Common myeloid progenitor, CD34-positive (primary cell): ENCODE results near the gene WASHC3.
A peak's percentile ranks its signal among the peaks of the same experiment; 100 is the strongest.

ENCODE experiments used
- CTCF ChIA-PET: fragments of 350-600 bp; sonication (Branson Sonifier 250); formaldehyde crosslinking; loops from one replicate; lab custom pipeline; 2021; ENCODE audit warnings: antibody characterized with exemption; lab: Charles Lee
- POLR2A ChIA-PET: fragments of 350-600 bp; sonication (Branson Sonifier 250); formaldehyde crosslinking; loops from one replicate; lab custom pipeline; 2021; ENCODE audit warnings: antibody characterized with exemption; lab: Charles Lee
- DNase-seq, 3 donors: peaks; one replicate each; pipeline versions ENCODE4 v3.0.0 to v3.0.0-alpha.2; 2013
- H3K27ac ChIP-seq, 2 experiments: 1 replicate in 1 of 2; 2 replicates in 1 of 2; pipeline ENCODE4 v1.7.0; 2013; ENCODE audit warnings: inconsistent platforms in 2 of 2, low read length in 2 of 2, mild to moderate bottlenecking in 2 of 2, low read depth in 1 of 2, moderate library complexity in 1 of 2; ENCODE audit not compliant: severe bottlenecking in 2 of 2, insufficient read depth in 1 of 2, poor library complexity in 1 of 2
- H3K27me3 ChIP-seq, 5 experiments: replicated peaks in 2 of 5; 1 replicate in 3 of 5; 2 replicates in 2 of 5; pipeline versions ENCODE4 v1.6.1 to v1.7.0; 2013; ENCODE audit warnings: low read length in 4 of 5, mild to moderate bottlenecking in 2 of 5, moderate library complexity in 2 of 5, inconsistent platforms in 1 of 5; ENCODE audit not compliant: insufficient read depth in 5 of 5, control insufficient read depth in 4 of 5
- H3K36me3 ChIP-seq, 4 experiments: 1 replicate in 2 of 4; 2 replicates in 2 of 4; pipeline versions ENCODE4 v1.6.1 to v1.7.0; 2013; ENCODE audit warnings: low read length in 3 of 4, control low read depth in 1 of 4, mild to moderate bottlenecking in 1 of 4; ENCODE audit not compliant: control insufficient read depth in 4 of 4, insufficient read depth in 4 of 4
- H3K4me1 ChIP-seq, 4 experiments: 1 replicate in 3 of 4; 2 replicates in 1 of 4; pipeline versions ENCODE4 v1.6.1 to v1.7.1; 2013; ENCODE audit warnings: low read length in 3 of 4, mild to moderate bottlenecking in 3 of 4, control low read depth in 1 of 4, inconsistent platforms in 1 of 4, moderate library complexity in 1 of 4; ENCODE audit not compliant: control insufficient read depth in 4 of 4, insufficient read depth in 4 of 4; ENCODE audit errors: control extremely low read depth in 1 of 4
- H3K4me3 ChIP-seq, 7 experiments: 1 replicate in 4 of 7; 2 replicates in 3 of 7; pipeline versions ENCODE4 v1.5.1 to v1.7.0; 2013; ENCODE audit warnings: mild to moderate bottlenecking in 7 of 7, low read length in 6 of 7, moderate library complexity in 6 of 7, inconsistent platforms in 2 of 7, low read depth in 2 of 7, control low read depth in 1 of 7; ENCODE audit not compliant: insufficient read depth in 4 of 7, control insufficient read depth in 1 of 7; ENCODE audit errors: extremely low read depth in 1 of 7
- H3K9me3 ChIP-seq, 5 experiments: 1 replicate in 4 of 5; 2 replicates in 1 of 5; pipeline versions ENCODE4 v1.6.1 to v1.7.1; 2013; ENCODE audit warnings: low read length in 4 of 5, mild to moderate bottlenecking in 2 of 5, inconsistent platforms in 1 of 5, low read depth in 1 of 5, moderate library complexity in 1 of 5; ENCODE audit not compliant: control insufficient read depth in 4 of 5, insufficient read depth in 2 of 5; ENCODE audit errors: control extremely low read depth in 1 of 5
- WGBS: methylation state at CpG from one replicate; pipeline ENCODE4 v1.1.5; 2013; ENCODE audit not compliant: insufficient coverage; 5-methylcytosine and 5-hydroxymethylcytosine counted together

The WASHC3 gene

DNA sequence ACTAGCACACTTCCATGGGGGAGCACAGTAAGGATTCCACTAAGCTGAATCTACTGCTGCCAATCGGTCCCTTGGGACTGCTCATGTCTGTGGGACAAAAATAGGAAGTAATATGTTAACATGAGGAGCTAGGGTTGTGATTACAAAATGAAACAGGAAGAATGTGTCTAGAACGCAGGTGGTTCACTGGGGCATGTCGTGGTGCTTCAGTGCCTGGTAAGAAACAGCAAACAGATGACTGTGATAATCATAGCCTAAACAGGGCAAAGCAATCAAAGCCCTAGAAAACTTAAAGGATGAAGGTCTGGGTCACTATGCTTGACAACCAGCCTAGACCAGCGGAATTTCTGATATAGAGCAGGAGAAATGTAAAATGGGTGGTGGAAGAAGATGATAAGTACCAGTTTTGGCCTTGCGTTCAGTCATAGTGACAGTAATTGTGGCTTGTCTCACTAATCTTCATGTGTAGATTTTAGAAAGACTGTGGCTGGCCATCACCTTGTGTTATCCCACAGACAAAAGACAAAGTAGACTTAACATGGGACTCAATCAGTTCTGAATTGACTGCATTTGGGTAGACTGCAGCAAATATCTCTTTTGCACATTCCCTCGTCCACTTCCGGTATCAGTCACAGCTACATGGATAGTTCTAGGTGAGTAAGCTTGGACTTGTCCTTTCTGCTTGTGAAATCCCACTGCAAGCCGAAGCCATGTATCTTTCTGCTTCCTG is 51.4 kb downstream of the WASHC3 start:
- 62% methylated on average over 7 of the region's 8 CpGs for WGBS
- peak; percentile 22 to 46 (median 43) for DNase-seq
- ChIA-PET POLR2A (no interaction called here), CTCF (interaction anchor here (1.3 kb wide), 1 partner anchor 71 kb away, joined by 3 read pairs; no protein-coding TSS in a partner anchor)
- Histone ChIP-seq H3K36me3 (peaks cover 0 to 9% (median 3%) of the 10 kb centered on the region in 4 experiments), H3K4me3 (peak overlapping the region in 3 of 7 experiments; percentile 11 to 40 (median 38)), H3K9me3 (no peaks in the 10 kb centered on the region), H3K27me3 (no peaks in the 10 kb centered on the region), H3K4me1 (peaks cover 0 to 9% (median 5%) of the 10 kb centered on the region in 4 experiments), H3K27ac (no peak overlapping the region)

DNA sequence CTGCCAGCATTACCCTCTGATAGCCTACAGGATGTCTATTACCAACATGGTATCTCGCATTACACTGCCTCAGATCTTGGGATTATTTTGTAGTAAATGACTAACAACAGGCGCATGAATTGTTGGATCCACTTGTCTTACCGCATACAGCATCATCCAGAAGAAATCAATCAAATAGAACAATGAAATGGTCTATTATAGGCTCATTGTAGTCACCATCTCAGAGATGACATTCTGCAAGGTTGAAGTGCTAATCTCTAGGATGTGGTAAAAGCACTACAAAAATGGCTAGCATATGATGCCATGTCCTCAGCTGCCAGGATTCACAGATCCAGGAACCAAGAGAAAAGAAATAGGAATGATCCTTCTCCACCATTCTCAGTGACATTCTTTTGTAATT is 52.0 kb downstream of the WASHC3 start:
- Histone ChIP-seq H3K27me3 (no peaks in the 10 kb centered on the region), H3K27ac (no peak overlapping the region), H3K9me3 (no peaks in the 10 kb centered on the region), H3K4me1 (peaks cover 0 to 9% (median 5%) of the 10 kb centered on the region in 4 experiments), H3K36me3 (peaks cover 0 to 9% (median 3%) of the 10 kb centered on the region in 4 experiments), H3K4me3 (peak overlapping the region in 2 of 7 experiments; percentile 38 to 40)
- no peak for DNase-seq
- POLR2A ChIA-PET = no interaction called here
- WGBS = no CpG with 5 or more reads among the region's 3 CpGs
- CTCF ChIA-PET = interaction anchor here (1.3 kb wide), 1 partner anchor 70 kb away, joined by 3 read pairs; no protein-coding TSS in a partner anchor

DNA sequence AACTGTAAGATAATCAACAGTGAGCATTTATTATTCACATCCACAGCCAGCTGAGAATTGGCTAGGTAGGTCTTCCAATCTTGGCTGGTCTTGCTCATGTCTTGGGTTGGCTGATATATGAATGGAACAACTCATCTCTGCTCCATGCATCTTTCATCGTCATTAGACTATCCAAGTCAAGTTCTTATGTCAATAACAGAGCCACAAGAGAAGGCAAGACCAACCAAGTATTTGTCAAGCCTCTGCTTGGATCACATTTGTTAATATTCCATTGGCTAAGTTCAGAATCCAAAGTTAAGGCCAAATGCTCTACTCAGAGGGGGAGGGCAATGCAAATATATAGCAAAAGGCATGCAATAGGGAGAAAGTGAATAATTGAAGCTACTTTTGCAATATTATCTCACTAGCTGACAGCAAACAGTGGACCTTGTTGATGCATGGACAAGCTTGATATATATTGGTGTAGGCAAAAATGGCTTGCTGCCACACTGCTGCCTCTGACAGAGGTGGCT is 53.1 kb downstream of the WASHC3 start:
- Histone ChIP-seq H3K4me1 (peaks cover 0 to 9% (median 5%) of the 10 kb centered on the region in 4 experiments), H3K4me3 (no peak overlapping the region), H3K27ac (no peak overlapping the region), H3K36me3 (peaks cover 0 to 9% (median 3%) of the 10 kb centered on the region in 4 experiments), H3K9me3 (no peaks in the 10 kb centered on the region), H3K27me3 (no peaks in the 10 kb centered on the region)
- CTCF ChIA-PET = no interaction called here
- DNase-seq = no peak
- POLR2A ChIA-PET = interaction anchor here (0.6 kb wide), 1 partner anchor 257 kb away, joined by 3 read pairs; no protein-coding TSS in a partner anchor
- WGBS = 100% methylated on average over 1 of the region's 1 CpG

DNA sequence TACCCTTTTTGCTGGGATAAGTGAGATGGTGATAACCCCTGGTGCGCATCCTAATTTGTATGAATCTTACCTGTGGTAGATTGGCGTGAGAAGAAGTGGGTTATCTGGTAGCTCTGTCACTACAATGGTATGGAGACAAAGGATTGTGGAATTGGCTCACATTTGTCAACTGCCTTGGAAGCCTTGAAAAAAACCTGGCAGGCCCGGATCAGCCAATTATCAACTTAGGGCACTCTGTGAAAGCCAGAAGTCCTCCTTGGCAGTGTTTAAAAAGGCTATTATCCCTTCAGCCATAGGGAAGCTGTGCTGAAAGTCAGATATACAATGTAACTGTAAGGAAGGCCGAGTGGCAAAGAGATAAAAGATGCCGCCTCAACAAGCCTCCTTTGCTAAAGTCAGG is 56.5 kb downstream of the WASHC3 start:
- POLR2A ChIA-PET = no interaction called here
- no peak for DNase-seq
- Histone ChIP-seq H3K9me3 (no peaks in the 10 kb centered on the region), H3K4me1 (peaks cover 0 to 5% (median 2%) of the 10 kb centered on the region in 4 experiments), H3K27me3 (no peaks in the 10 kb centered on the region), H3K36me3 (peaks cover 0 to 2% (median under 1%) of the 10 kb centered on the region in 4 experiments), H3K27ac (no peak overlapping the region), H3K4me3 (no peak overlapping the region)
- 98% methylated on average over 5 of the region's 5 CpGs for WGBS
- CTCF ChIA-PET = no interaction called here

DNA sequence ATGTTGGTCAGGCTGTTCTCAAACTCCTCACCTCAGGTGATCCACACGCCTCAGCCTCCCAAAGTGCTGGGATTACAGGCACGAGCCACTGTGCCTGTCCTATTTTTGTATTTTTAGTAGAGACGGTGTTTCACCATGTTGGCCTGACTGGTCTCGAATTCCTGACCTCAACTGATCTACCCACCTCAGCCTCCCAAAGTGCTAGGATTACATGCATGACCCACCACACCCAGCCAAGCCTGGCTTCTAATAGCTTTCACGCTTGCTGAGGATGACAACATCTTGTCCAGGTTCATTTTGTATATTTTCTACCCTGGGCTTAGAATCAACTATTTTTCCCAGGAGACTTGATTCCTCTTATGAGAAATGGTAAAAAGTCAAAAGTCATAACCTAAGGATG is 64.7 kb downstream of the WASHC3 start:
- no peak for DNase-seq
- POLR2A ChIA-PET = no interaction called here
- CTCF ChIA-PET = no interaction called here
- Histone ChIP-seq H3K4me1 (no peaks in the 10 kb centered on the region), H3K27ac (no peak overlapping the region), H3K9me3 (no peaks in the 10 kb centered on the region), H3K36me3 (no peaks in the 10 kb centered on the region), H3K4me3 (no peak overlapping the region), H3K27me3 (no peaks in the 10 kb centered on the region)
- 90% methylated on average over 3 of the region's 5 CpGs for whole genome bisulfite sequencing

DNA sequence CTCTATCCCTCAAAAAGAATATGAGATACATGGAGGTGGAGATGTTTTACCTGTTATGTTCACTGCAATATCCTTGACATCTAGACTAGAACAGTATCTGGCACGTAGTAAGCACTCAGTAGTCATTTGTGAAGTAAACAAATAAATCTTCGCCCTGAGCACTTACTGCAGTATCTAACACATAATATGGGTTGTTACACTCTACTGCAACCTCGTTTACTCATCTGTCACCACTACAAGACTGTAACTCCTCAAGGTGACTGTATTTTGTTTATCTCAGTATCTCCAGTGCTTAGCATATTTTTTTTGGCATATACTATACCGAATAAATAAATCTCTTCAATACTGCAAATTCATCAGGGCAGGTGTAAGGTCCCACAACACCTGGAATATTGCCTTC is 66.1 kb downstream of the WASHC3 start:
- no peaks in the 10 kb centered on the region for H3K4me1 ChIP-seq
- H3K27me3 ChIP-seq = no peaks in the 10 kb centered on the region
- H3K36me3 ChIP-seq = no peaks in the 10 kb centered on the region
- H3K9me3 ChIP-seq = no peaks in the 10 kb centered on the region
- H3K4me3 ChIP-seq = no peak overlapping the region
- H3K27ac ChIP-seq = no peak overlapping the region
- WGBS = 100% methylated on average over 3 of the region's 4 CpGs
- DNase-seq = no peak
- CTCF ChIA-PET = no interaction called here
- POLR2A ChIA-PET = interaction anchor here (0.6 kb wide), 1 partner anchor 23 kb away, joined by 3 read pairs; no protein-coding TSS in a partner anchor

DNA sequence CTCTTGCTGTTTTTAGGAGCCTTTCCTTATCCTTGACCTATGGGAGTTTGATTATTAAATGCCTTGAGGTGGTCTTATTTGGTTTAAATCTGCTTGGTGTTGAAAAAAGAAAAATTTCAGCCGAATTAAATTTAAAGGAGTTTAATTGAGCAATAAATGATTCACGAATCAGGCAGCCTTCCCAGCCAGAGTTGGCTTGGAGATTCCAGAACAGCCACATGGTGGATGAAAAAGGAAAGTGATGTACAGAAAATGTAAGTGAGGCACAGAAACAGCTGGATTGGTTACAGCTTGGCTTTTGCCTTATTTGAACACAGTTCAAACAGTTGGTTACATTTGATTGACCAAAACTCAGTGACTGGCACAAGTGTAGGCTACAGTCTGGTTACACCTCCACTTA is 69.7 kb downstream of the WASHC3 start:
- POLR2A ChIA-PET = no interaction called here
- Histone ChIP-seq H3K27ac (no peak overlapping the region), H3K9me3 (no peaks in the 10 kb centered on the region), H3K4me1 (no peaks in the 10 kb centered on the region), H3K36me3 (no peaks in the 10 kb centered on the region), H3K4me3 (no peak overlapping the region), H3K27me3 (no peaks in the 10 kb centered on the region)
- 100% methylated on average over 2 of the region's 2 CpGs for WGBS
- DNase-seq = no peak
- CTCF ChIA-PET = interaction anchor here (1.0 kb wide), 1 partner anchor 26 kb away, joined by 3 read pairs; no protein-coding TSS in a partner anchor
